ENCODE measurements around the gene LDLRAD4.

LDLRAD4 gene

DNA sequence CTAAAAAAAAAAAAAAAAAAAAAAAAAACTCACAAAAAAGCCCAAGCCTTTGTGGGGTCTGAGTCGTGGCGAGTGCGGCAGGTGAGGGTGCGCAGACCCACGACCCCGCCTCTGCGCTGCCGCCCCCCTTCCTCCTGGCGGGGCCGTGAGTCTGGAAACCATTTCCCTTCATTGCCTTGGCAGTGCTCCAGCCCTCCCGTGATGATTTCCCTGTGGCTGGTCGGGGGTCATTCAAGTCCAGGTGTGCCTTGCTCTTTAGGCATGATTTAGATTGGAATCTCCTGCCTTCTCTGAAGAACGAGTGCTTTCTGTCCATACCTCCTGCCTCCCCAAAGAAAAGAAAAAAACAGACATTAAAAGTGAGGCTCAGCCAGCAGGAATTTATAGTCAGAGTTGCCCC, 346.0 kb downstream of the LDLRAD4 start:
- TF ChIP-seq Cebpa-rat (IDR thresholded peaks at IDR 0.05): no peak
- peaks cover 100% of the 10 kb centered on the region for H3K4me1 ChIP-seq
- H3K9ac ChIP-seq: peak overlapping the region; percentile 65
- H4K20me1 ChIP-seq: no peaks in the 10 kb centered on the region
- H3K4me2 ChIP-seq: peak overlapping the region; percentile 80
- H3K9me3 ChIP-seq: no peaks in the 10 kb centered on the region
- no peaks in the 10 kb centered on the region for H3K36me3 ChIP-seq
- H3K27me3 ChIP-seq: no peaks in the 10 kb centered on the region
- H3K4me3 ChIP-seq: peak overlapping the region; percentile 46; the same call in 1 of the 2 replicates
- H3K27ac ChIP-seq: peak overlapping the region; percentile 84

DNA sequence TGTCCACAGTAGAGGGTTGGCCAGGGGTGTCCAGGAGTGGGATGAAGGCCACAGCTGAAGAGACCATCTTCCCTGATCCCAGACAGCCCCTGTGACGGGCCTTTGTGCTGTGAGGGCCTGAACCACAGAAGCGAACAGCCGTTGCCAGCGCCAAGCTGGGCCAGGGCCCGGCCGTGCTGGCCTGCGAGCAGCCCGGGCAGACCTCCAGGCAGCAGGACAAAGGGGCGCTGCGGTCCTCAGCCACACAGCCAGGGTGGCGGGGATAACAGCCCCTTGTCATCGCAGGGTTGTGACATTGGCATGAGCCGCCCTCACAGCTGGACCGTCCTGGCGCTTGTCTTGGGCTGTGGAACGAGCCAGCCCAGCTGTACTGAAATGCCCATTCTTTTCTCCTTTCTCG, 346.7 kb downstream of the LDLRAD4 start:
- peak overlapping the region; percentile 84 for H3K27ac ChIP-seq
- no peak for TF ChIP-seq Cebpa-rat (IDR thresholded peaks at IDR 0.05)
- no peaks in the 10 kb centered on the region for H3K9me3 ChIP-seq
- peak overlapping the region; percentile 65 for H3K9ac ChIP-seq
- H3K27me3 ChIP-seq: no peaks in the 10 kb centered on the region
- H3K4me3 ChIP-seq: no peak overlapping the region
- no peaks in the 10 kb centered on the region for H3K36me3 ChIP-seq
- peaks cover 100% of the 10 kb centered on the region for H3K4me1 ChIP-seq
- peak overlapping the region; percentile 80 for H3K4me2 ChIP-seq
- H4K20me1 ChIP-seq: peaks cover 2% of the 10 kb centered on the region; the same call in 1 of the 2 replicates

DNA sequence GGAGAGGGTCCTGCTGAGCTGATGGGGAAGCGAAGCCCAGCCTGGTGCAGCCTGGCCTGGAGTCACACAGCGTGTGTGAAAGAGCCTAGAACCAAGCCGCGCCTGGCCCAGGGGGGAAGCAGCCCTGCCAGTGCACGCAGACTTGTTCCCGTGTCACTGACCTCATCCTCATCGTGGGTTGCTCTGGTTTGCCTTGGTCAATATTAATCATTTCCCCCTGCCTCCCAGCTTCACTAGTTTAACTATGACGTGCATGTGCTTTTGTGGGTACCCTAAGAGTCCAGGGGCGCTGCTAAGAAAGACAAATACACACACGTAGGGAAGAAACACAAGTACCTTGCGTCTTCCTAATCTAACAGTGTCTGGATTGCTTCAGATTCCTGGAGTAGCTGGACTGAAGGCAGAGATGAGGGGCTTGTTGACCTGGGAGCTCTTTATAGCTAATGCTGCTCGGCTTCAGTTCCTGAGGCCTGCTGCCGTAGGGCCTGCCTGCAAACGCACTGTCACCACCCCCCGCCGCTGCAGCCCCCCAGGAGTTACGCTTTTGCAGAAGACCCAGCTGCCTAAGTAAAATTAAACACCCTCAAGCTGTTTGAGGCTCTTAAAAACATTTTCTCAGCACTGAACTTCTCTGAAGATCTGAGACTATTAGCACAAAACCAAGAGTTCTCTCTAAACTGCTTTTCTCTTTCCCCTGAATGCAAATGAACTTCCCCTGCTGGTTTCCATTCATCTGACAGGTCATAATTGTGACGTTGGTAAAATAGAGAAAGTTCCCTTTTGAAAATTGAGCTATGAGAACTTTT, 348.6 kb downstream of the LDLRAD4 start:
- Histone ChIP-seq H3K27ac (peak overlapping the region; percentile 84), H4K20me1 (peaks cover 7% of the 10 kb centered on the region; the same call in 1 of the 2 replicates), H3K9ac (peak overlapping the region; percentile 73), H3K27me3 (no peaks in the 10 kb centered on the region), H3K36me3 (no peaks in the 10 kb centered on the region), H3K4me1 (peaks cover 98% of the 10 kb centered on the region), H3K9me3 (no peaks in the 10 kb centered on the region), H3K4me2 (peak overlapping the region; percentile 80), H3K4me3 (peak overlapping the region; percentile 44)
- TF ChIP-seq Cebpa-rat (IDR thresholded peaks at IDR 0.05): no peak

- H3K9me3 ChIP-seq: no peaks in the 10 kb centered on the region
- no peak for TF ChIP-seq Cebpa-rat (IDR thresholded peaks at IDR 0.05)
- H3K4me3 ChIP-seq: no peak overlapping the region
- no peaks in the 10 kb centered on the region for H3K27me3 ChIP-seq
- H4K20me1 ChIP-seq: peaks cover 16% of the 10 kb centered on the region; the same call in 1 of the 2 replicates
- H3K36me3 ChIP-seq: peaks cover 6% of the 10 kb centered on the region
- H3K4me1 ChIP-seq: peaks cover 89% of the 10 kb centered on the region
- H3K27ac ChIP-seq: peak overlapping the region; percentile 84
- H3K4me2 ChIP-seq: peak overlapping the region; percentile 80
- no peak overlapping the region for H3K9ac ChIP-seq
These were observed 350.2 kb downstream of the LDLRAD4 start for GRCh38 chr18:13568443-13569392.

- H3K4me1 ChIP-seq: peaks cover 74% of the 10 kb centered on the region
- no peak overlapping the region for H3K4me3 ChIP-seq
- H3K27ac ChIP-seq: peak overlapping the region; percentile 28
These were observed 351.7 kb downstream of the LDLRAD4 start for GRCh38 chr18:13570216-13570615.

DNA sequence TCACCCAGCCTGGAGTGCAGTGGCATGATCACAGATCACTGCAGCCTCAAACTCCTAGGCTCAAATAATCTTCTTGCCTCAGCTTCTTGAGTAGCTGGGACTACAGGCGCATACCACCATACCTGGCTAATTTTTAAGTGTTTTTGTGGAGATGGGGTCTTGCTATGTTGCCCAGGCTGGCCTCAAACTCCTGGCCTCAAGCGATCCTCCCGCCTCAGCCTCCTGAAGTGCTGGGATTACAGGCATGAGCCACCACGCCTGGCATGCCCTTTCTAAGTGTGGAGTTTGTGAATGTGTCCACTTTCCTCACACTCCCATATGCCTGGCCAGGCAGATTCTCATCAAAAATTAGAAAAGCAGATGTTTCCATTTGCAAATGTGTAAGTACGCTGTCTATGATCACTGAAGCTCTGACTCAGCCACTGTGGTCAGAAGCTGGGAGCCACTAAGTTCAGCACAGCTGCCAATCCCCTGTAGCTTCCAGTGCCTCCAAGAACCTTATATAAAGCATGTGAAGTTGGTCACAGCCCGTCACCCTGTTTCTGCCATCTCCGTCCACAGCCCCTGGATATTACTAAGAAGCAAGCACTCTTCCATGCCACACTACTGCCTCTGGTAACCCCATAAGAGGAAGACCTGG, 352.4 kb downstream of the LDLRAD4 start:
- peak overlapping the region; percentile 42 for H3K4me2 ChIP-seq
- H3K27me3 ChIP-seq: no peaks in the 10 kb centered on the region
- H3K36me3 ChIP-seq: peaks cover 21% of the 10 kb centered on the region
- no peak overlapping the region; the same call in 1 of the 2 replicates for H3K9ac ChIP-seq
- TF ChIP-seq Cebpa-rat (IDR thresholded peaks at IDR 0.05): no peak
- peaks cover 10% of the 10 kb centered on the region; the same call in 1 of the 2 replicates for H3K9me3 ChIP-seq
- H3K4me3 ChIP-seq: no peak overlapping the region
- H3K4me1 ChIP-seq: peaks cover 70% of the 10 kb centered on the region
- peaks cover 25% of the 10 kb centered on the region; the same call in 1 of the 2 replicates for H4K20me1 ChIP-seq
- H3K27ac ChIP-seq: peak overlapping the region; percentile 28

More at GRCh38 chr18:13570216-13570615, 351.7 kb downstream of the LDLRAD4 start:
- H4K20me1 ChIP-seq: peaks cover 23% of the 10 kb centered on the region; the same call in 1 of the 2 replicates
- no peak for TF ChIP-seq Cebpa-rat (IDR thresholded peaks at IDR 0.05)
- no peaks in the 10 kb centered on the region for H3K27me3 ChIP-seq
- peak overlapping the region; percentile 42 for H3K4me2 ChIP-seq
- peaks cover 10% of the 10 kb centered on the region; the same call in 1 of the 2 replicates for H3K9me3 ChIP-seq
- H3K9ac ChIP-seq: peak overlapping the region; percentile 3; the same call in 1 of the 2 replicates
- H3K36me3 ChIP-seq: peaks cover 21% of the 10 kb centered on the region

DNA sequence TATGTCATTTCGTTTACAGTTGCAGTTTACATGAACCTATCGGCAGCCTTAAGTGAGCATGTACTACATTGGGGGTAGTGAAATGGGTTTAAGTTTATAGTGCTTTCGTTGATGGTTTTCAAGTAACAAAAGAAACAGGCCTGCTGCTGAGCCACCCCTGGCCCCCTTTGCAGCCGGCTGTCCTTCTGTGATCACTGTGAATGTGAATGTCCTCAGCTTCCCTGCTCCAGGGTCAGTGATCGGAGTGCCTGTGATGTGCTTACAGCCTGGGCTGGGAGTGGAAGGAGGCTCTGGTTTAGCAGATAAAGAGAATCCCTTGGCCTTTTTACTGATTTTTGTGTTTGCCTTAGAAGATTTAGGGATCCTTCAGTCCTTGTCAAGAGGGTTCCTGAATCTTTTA, 353.6 kb downstream of the LDLRAD4 start:
- Histone ChIP-seq H3K36me3 (peaks cover 21% of the 10 kb centered on the region), H3K4me2 (no peak overlapping the region), H4K20me1 (peaks cover 37% of the 10 kb centered on the region; the same call in 1 of the 2 replicates), H3K9ac (no peak overlapping the region), H3K27me3 (no peaks in the 10 kb centered on the region), H3K4me3 (no peak overlapping the region), H3K27ac (peak overlapping the region; percentile 55; the same call in 1 of the 2 replicates), H3K9me3 (peaks cover 10% of the 10 kb centered on the region; the same call in 1 of the 2 replicates), H3K4me1 (peaks cover 70% of the 10 kb centered on the region)
- TF ChIP-seq Cebpa-rat (IDR thresholded peaks at IDR 0.05): no peak

GRCh38 chr18:13572721-13573120, 354.2 kb downstream of the LDLRAD4 start:
- Histone ChIP-seq H3K4me2 (no peak overlapping the region), H3K27me3 (no peaks in the 10 kb centered on the region), H3K36me3 (peaks cover 21% of the 10 kb centered on the region), H3K9me3 (peaks cover 10% of the 10 kb centered on the region; the same call in 1 of the 2 replicates), H4K20me1 (peaks cover 41% of the 10 kb centered on the region; the same call in 1 of the 2 replicates), H3K27ac (no peak overlapping the region), H3K9ac (no peak overlapping the region), H3K4me3 (no peak overlapping the region), H3K4me1 (peaks cover 70% of the 10 kb centered on the region)
- no peak for TF ChIP-seq Cebpa-rat (IDR thresholded peaks at IDR 0.05)

DNA sequence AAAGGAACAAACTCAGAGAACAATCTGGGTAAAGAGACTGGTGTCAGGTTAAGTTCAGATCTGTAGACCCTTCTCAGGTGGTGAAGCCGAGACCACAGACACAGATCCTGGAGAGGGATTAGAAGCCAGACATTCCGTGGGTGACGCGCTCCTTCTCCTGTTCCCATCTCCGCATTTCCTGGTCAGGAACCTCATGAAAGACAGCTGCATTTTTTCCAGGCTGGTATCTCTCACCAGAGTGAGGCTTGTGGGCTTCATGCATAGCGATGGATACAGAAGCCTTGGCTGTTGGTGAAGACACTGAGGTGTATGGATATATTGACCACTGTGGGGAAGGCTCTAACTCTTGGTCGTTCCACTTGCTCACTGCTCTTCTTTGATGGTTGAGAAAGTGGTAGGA, 355.2 kb downstream of the LDLRAD4 start:
- Histone ChIP-seq H3K4me2 (no peak overlapping the region), H3K27ac (no peak overlapping the region), H3K9me3 (peaks cover 10% of the 10 kb centered on the region; the same call in 1 of the 2 replicates), H3K4me3 (no peak overlapping the region), H3K27me3 (no peaks in the 10 kb centered on the region), H4K20me1 (peaks cover 49% of the 10 kb centered on the region; the same call in 1 of the 2 replicates), H3K9ac (no peak overlapping the region), H3K36me3 (peaks cover 21% of the 10 kb centered on the region), H3K4me1 (peaks cover 70% of the 10 kb centered on the region)
- TF ChIP-seq Cebpa-rat (IDR thresholded peaks at IDR 0.05): no peak

Data from BLaER1 (cell line).